HuH-7.5 (cell line): ENCODE measurements around the gene SRPRB.
"Not testable (repeated sequence)": the region's sequence is repeated elsewhere in the genome, so short reads cannot be mapped to it uniquely, and the experiment has no call there.

ENCODE experiments used
- DNase-seq: peaks from one replicate; pipeline ENCODE4 v3.0.0; 2011; ENCODE audit warnings: low spot score

SRPRB gene

GRCh38 chr3:133779626-133780203 lies 25.9 kb upstream of the SRPRB start:
- DNase-seq: no peak

GRCh38 chr3:133780756-133781155 lies 24.9 kb upstream of the SRPRB start:
- not testable (repeated sequence) for DNase-seq

- no peak for DNase-seq
Measured at GRCh38 chr3:133781570-133781969, 24.0 kb upstream of the SRPRB start.

DNA sequence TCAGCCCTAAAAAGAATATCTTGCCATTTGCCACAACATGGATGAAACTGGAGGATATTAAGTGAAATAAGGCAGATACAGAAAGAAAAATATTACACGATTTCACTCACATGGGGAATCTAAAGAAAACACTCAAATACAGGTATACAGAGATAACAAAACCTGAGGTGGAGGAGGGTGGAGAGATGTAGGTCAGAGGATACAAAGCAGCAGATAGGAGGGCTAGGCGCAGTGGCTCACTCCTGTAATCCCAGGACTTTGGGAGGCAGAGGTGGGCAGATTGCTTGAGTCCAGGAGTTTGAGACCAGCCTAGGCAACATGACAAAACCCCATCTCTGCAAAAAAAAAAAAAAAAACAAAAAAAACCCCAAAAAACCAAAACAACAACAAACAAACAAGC lies 23.2 kb upstream of the SRPRB start:
- DNase-seq: no peak

DNA sequence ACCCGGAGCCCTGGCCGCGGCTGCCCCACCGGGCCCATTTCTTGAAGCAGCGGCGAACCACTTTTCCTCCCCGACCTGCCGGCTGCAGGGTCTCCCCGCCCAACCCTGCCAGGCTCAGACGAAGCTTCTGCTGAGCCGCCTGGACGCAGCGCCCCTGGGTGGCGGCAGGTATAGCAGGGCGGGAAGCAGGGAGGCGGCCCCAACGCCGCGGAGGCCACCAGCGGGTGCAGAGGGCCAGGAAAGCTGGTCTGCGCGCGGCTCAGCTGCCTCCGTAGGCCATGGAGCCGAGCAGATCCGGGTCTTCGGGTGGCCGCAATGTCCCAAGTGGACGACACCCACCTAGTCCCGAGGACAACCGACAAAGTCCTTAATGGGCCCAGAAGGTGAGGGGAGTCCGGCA lies 21.9 kb upstream of the SRPRB start:
- DNase-seq: no peak

- no peak for DNase-seq
Measured at GRCh38 chr3:133788024-133788423, 17.6 kb upstream of the SRPRB start.

- DNase-seq: no peak
Measured at GRCh38 chr3:133792171-133792763, 13.3 kb upstream of the SRPRB start.

GRCh38 chr3:133797396-133798105 lies 8.1 kb upstream of the SRPRB start:
- no peak for DNase-seq

GRCh38 chr3:133799794-133800585 lies 5.6 kb upstream of the SRPRB start:
- DNase-seq: no peak

DNA sequence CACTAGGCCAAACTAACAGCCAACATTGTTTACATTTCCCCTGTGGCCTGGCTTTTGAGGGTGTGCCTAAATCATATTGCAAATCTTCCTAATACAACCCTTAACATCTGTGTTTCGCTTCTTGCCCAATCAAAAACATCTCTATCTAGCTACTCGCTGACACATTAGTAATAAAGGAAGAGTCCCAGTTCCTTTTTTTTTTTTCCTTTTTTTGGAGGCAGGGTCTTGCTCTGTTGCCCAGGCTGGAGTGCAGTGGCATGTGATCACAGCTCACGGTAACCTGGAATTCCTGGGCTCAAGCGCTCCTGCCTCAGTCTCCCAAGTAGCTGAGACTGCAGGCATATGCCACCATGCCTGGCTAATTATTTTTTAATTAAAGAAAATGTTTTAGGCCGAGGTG lies 2.1 kb upstream of the SRPRB start:
- DNase-seq: no peak

DNA sequence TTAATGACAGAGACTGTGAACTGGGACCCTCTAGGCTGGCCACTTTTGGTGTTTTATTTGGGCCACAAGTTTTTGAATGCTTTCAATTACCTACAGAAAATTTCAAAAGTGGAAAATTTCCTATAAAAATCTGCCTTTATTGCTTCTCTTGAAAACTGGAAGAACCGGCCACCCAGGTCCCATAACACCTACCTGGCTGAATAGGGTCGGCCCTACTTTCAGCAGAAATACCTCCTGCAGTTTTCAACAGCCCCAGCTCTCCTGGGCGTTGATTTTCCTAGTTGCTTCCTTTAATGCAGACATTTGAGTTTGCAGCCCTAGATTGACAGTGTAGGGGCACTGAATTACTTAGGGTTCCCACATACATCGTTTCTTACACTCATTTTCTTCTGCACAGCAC lies 719 bp upstream of the SRPRB start:
- no peak for DNase-seq

GRCh38 chr3:133805384-133805701 lies 272 bp upstream of the SRPRB start:
- no peak for DNase-seq

DNA sequence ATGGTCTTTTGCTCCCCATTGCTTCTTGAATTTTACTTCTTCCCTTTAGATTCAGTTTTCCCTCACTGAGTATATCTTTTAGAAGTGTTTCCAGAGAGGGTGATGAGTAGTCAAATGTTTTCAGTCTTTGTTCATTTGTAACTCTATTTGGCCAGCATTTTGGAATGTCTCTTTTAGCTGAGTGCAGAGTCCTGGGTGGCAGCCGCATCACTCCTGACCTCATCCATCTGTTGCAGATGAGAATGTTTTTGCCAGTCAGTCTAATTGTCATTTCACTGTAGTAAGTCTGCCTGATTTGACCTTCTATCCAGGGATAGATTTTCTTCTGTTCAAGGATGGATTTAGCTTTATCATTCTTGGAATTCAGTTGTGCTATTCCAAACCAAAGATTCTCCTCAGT lies 7.3 kb downstream of the SRPRB start:
- no peak for DNase-seq

DNA sequence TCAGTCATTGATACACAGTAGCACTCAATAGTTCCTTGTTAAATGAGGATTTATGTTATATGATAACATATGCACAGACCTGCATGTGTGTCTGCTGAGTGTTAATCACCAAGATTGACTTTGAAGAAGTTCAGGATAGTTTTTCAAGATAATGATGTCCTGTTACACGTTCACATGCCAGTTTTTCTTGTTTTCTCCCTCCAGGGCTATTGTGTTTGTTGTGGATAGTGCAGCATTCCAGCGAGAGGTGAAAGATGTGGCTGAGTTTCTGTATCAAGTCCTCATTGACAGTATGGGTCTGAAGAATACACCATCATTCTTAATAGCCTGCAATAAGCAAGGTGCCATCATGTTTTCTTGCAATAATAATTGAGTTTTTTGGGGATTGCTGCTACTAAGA lies 9.8 kb downstream of the SRPRB start:
- no peak for DNase-seq

DNA sequence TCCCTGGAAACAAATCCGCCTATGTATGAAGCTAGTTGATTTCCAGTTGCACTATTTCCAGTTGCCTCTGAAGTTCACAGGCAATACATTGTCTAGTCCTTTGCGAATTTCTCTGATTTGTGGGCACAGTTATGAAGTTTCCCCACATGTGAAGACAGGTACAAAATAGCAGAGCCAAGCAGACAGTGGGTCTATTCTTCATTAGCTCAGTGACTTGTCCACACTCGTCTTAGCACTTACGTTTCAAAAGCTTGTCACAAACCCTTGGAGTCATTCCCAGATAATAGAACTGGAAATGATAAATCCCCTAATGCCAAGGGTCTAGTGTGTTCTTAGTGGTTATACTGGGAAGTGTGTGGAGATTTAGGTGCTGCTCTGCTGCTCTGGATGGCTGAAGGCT lies 14.5 kb downstream of the SRPRB start:
- no peak for DNase-seq

DNA sequence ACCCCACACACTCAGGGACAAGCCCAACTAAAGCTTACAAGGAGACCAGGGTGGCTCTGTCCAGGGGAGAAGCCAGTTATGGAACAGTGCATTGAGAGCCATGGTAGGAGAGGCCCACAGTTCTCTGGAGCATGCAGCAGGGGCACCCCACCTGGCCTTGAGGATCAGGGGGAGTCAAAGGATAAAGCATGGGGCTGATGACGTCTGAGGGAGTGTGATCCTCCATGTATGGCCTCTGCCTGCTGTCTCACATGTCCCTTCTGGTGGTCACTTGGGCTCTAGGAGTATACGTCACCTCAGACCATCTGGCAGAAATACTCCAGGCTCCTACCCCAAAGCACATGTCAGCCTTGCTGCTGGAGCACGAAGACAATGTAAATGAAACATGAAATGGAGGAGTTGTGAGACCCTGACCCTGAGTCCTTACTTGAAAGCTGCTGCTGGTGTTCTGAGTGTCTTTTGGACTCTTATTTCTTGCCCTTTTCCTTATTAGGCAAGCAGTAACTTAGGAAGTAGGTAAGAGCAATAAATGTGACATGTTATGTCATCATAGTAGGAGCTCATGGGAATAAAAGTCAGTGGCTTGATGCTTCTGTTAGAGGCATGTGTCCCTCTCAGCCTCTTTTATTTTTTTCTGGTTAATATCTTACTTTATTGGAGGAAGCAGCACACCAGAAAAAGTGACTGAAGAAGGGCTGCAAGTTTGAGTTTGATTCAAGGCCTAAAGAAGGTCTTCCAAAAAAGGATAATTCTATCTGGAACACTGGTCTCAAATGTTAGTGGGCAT lies 15.5 kb downstream of the SRPRB start:
- DNase-seq: no peak

DNA sequence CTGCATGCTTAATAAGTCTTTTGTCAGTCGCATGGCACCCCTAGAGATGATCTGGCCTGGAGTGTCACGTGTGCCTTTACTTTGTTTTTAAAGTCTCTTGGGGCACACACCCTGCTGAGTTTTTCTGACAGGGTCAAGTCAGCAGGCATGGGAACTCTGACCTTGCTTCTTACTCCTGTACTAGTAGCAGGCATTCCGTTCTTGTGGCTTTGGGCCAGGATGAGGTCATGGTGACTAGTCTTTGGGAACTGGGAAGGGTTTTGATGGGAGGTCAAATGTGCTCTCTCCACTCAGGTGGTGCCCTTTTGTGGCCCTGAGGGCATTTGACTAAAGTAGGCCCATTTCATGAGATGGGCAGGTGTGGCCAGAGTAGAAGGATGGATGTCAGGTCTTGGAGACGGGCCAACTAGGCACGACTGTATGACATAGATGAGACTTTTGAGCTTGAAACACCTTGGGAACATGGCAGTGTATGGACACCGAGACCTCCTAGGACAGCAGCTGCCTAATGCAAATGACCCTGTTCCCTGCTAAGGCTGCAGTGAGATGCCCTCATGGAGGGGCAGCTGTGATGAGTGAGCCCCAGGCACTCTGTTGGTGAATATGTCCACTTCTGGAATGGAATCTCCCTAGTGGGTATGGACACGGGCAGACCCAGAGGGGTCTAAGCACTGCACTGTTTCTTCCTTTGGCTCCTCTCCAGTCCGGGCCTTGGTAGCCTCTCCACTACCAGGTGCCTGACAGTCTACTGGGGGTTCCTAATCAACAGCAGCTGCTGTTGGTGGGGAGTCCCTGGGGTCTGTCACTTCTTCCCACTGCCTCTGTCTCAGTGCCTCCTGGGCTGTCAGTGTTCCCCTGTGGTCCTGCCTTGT lies 16.4 kb downstream of the SRPRB start:
- DNase-seq: no peak

DNA sequence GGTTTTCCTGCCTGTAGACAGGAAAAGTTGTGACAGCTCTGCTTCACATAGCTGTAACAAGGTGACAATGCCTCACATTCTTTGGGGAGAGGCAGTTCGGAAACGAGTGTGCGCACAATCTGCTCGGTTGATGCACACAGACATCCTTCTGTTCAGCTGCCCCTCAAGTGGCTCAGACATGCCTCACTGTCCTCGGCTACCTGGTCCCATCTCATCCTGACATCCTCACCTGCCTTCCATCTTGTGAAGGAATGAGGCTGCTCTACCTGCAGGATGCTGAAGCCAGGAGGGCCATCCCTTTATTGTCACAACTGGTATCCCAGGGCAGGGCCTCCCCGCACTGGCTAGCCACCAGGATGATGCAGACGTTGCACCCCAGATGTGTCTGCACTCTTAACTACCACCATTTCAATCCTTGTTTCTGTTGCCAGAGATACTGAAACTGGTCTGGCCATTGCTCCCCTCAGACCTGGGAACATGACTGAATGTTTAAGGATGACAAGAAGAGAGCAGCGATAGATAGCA lies 19.4 kb downstream of the SRPRB start:
- no peak for DNase-seq

DNA sequence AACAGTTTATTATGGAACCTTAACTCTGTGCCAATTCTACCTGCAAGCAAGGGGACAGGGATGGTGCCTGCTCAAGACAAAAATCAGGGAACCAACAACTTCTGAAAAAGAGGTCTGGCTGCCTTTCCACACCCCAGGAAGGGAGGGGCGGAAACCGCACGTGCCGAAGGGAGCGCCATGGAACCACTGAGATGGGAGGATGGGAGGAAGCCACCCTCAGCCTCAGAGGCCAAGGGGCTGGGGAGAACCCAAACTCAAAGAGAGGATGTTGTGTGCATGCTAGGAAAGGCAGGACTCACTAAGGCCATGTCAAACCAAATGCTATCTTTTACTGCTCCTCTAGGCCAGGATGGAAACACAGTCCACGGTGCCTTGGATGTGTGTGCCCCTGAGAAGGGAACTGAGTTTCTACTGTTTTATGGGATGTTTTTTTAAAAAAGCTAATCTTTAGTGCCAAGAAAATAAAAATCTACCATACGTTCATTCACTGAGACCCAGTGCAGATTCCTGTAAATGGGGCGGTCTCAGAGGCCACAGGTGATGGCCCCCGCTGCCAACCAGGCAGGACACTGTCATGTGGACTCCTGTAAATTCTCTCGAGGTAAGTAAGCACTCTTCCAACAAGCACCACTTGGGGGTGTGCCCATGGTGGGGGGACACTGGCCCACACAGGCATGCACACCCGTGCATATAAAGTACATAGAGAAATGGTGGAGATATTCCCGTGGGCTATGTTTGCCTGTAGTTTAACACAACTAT lies 20.5 kb downstream of the SRPRB start:
- no peak for DNase-seq

- no peak for DNase-seq
Measured at GRCh38 chr3:133827136-133827535, 21.5 kb downstream of the SRPRB start.
